ENCODE data around the gene C21orf91.

GRCh38 chr21:17799414-17800164 is 19.6 kb downstream of the C21orf91 start:
- TF ChIP-seq SUZ12 (IDR thresholded peaks at IDR 0.05) (no peak), BHLHE40 (IDR thresholded peaks at IDR 0.05; ENCODE audit: borderline replicate concordance) (no peak), TARDBP (IDR thresholded peaks at IDR 0.05) (no peak), FOXK2 (IDR thresholded peaks at IDR 0.05) (no peak)

All from HEK293T (cell line).